Tibial nerve (tissue), 4 donors: ENCODE results near the gene ZBTB7C. TPM values are rescaled to one million over a fixed set of nuclear protein-coding genes. Genes with fewer than 3 reads are reported as not detected.

Source experiments
- DNase-seq, 2 donors: peaks; one replicate each; pipeline ENCODE4 v3.0.0-alpha.2; 2019; ENCODE audit warnings: low spot score in 2 of 2
- H3K27ac ChIP-seq, 4 donors: fragments of 200-600 bp; sonication (generic) in 3 of 4; one replicate each; pipeline ENCODE4 v1.5.1; 2017 to 2019; ENCODE audit warnings: mild to moderate bottlenecking in 1 of 4
- H3K27me3 ChIP-seq, 2 donors: fragments of 200-600 bp; sonication (generic) in 1 of 2; one replicate each; pipeline versions ENCODE4 v1.5.1 to v1.6.0; 2017 to 2019
- H3K36me3 ChIP-seq, 3 donors: fragments of 200-600 bp; sonication (generic); one replicate each; pipeline ENCODE4 v1.5.1; 2018 to 2019
- H3K4me1 ChIP-seq, 4 donors: fragments of 200-600 bp; sonication (generic) in 3 of 4; one replicate each; pipeline ENCODE4 v1.5.1; 2017 to 2019
- H3K4me3 ChIP-seq, 4 donors: fragments of 200-600 bp; sonication (generic) in 3 of 4; one replicate each; pipeline ENCODE4 v1.5.1; 2017 to 2019; ENCODE audit warnings: mild to moderate bottlenecking in 1 of 4, moderate library complexity in 1 of 4
- H3K9me3 ChIP-seq, 4 donors: fragments of 200-600 bp; sonication (generic) in 3 of 4; one replicate each; pipeline ENCODE4 v1.5.1; 2017 to 2019
- CTCF ChIP-seq, 5 experiments: fragments of 200-600 bp in 3 of 5; fragments of 450-650 bp in 2 of 5; sonication (generic) in 3 of 5; IDR thresholded peaks; one replicate each; pipeline ENCODE4 v1.5.1; 2016 to 2019; ENCODE audit warnings: antibody characterized with exemption in 5 of 5, mild to moderate bottlenecking in 3 of 5, moderate library complexity in 2 of 5
- EP300 ChIP-seq, 2 donors: sonication (generic); formaldehyde crosslinking; IDR thresholded peaks; one replicate each; pipeline ENCODE4 v1.6.1; 2017; ENCODE audit warnings: antibody characterized with exemption in 2 of 2, mild to moderate bottlenecking in 1 of 2
- POLR2A ChIP-seq, 2 donors: fragments of 450-650 bp; IDR thresholded peaks; one replicate each; pipeline ENCODE4 v1.6.1; 2017; ENCODE audit warnings: antibody characterized with exemption in 2 of 2, mild to moderate bottlenecking in 2 of 2, moderate library complexity in 2 of 2
- WGBS, 2 donors: methylation state at CpG; one replicate each; pipeline ENCODE4 v1.1.5; 2018; 5-methylcytosine and 5-hydroxymethylcytosine counted together
- total RNA-seq, 4 donors: library from RNA; depleted of rRNA; stranded (reverse); fragments of >200 nt; gene quantifications; one replicate each; pipeline ENCODE4 v1.1.0, GENCODE V29; 2016

The ZBTB7C gene
- total RNA-seq, 4 donors from 2014 or later = 24.6 to 95.0 (median 75.3) TPM

- 83 to 87% methylated on average over 5 to 8 of the region's 8 CpGs for WGBS, 2 donors
- Histone ChIP-seq H3K36me3 (no peaks in the 10 kb centered on the region), H3K4me1 (peaks cover 0 to 80% (median 12%) of the 10 kb centered on the region in 4 donors), H3K27me3 (no peaks in the 10 kb centered on the region), H3K27ac (peak overlapping the region in 3 of 4 donors; percentile 2 to 55 (median 32)), H3K9me3 (no peaks in the 10 kb centered on the region), H3K4me3 (no peak overlapping the region)
- no peak for DNase-seq
- no peak for TF ChIP-seq CTCF (IDR thresholded peaks at IDR 0.05)
- no peak for TF ChIP-seq POLR2A (IDR thresholded peaks at IDR 0.05)
- no peak for TF ChIP-seq EP300 (IDR thresholded peaks at IDR 0.05)
Measured at GRCh38 chr18:48166336-48166875, 242.8 kb downstream of the ZBTB7C start.

DNA sequence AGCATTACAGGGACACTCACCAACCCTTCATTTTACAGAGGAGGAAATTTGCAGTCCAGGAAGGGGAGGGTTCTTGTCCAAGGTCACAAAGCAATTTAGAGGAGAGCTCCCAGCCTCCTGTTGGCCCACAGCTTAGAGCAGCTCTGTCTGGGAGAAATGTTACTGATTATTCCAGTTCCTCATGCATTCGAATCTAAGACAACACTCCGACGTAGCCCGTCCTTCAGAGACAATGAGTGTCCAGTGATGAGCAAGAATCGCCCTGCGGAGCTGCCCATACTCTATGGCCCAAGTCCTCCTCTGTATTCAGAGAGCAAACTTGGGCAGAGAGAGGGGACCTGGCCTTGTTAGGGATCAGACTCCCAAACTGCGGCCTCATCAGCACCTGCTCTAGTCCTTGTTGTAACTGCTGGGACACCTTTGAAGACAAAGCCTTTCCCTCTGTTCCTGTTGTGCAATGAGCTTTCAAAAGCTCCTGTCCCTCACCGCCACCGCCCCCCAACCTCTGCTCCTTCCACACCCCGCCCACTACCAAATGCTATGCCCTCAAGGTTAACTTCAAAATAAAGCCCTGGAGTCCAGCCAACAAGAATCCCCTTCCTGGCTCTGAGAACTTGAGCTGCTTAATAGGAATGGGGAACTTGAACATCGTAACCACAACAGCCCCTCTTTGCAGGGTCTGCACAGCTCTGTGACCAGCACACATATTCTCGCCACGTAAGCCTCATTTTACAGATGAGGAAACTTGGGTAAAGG is 243.9 kb downstream of the ZBTB7C start:
- Histone ChIP-seq H3K4me1 (peaks cover 0 to 85% (median 18%) of the 10 kb centered on the region in 4 donors), H3K9me3 (no peaks in the 10 kb centered on the region), H3K27me3 (no peaks in the 10 kb centered on the region), H3K4me3 (no peak overlapping the region), H3K27ac (peak overlapping the region in 1 of 4 donors; percentile 24), H3K36me3 (no peaks in the 10 kb centered on the region)
- TF ChIP-seq EP300 (IDR thresholded peaks at IDR 0.05) = no peak
- no peak for TF ChIP-seq CTCF (IDR thresholded peaks at IDR 0.05)
- no peak for TF ChIP-seq POLR2A (IDR thresholded peaks at IDR 0.05)
- 74 to 75% methylated on average over 13 of the region's 13 CpGs for WGBS, 2 donors
- no peak for DNase-seq

GRCh38 chr18:48164701-48165100 is 244.5 kb downstream of the ZBTB7C start:
- Histone ChIP-seq H3K27ac (no peak overlapping the region), H3K4me3 (no peak overlapping the region), H3K4me1 (peaks cover 0 to 85% (median 18%) of the 10 kb centered on the region in 4 donors), H3K9me3 (no peaks in the 10 kb centered on the region), H3K27me3 (no peaks in the 10 kb centered on the region), H3K36me3 (no peaks in the 10 kb centered on the region)
- TF ChIP-seq CTCF (IDR thresholded peaks at IDR 0.05) = no peak
- no peak for TF ChIP-seq EP300 (IDR thresholded peaks at IDR 0.05)
- TF ChIP-seq POLR2A (IDR thresholded peaks at IDR 0.05) = no peak
- DNase-seq = no peak
- 60 to 73% methylated on average over 1 of the region's 1 CpG for WGBS, 2 donors

GRCh38 chr18:48164116-48164515 is 245.1 kb downstream of the ZBTB7C start:
- no peak for DNase-seq
- no peaks in the 10 kb centered on the region for H3K27me3 ChIP-seq
- WGBS, 2 donors = 66 to 67% methylated on average over 4 of the region's 4 CpGs

More at GRCh38 chr18:48164116-48164515, 245.1 kb downstream of the ZBTB7C start:
- H3K9me3 ChIP-seq = no peaks in the 10 kb centered on the region
- no peak overlapping the region for H3K27ac ChIP-seq
- TF ChIP-seq EP300 (IDR thresholded peaks at IDR 0.05) (no peak), CTCF (IDR thresholded peaks at IDR 0.05) (no peak), POLR2A (IDR thresholded peaks at IDR 0.05) (no peak)
- H3K4me3 ChIP-seq = no peak overlapping the region
- H3K4me1 ChIP-seq = peaks cover 0 to 84% (median 18%) of the 10 kb centered on the region in 4 donors
- no peaks in the 10 kb centered on the region for H3K36me3 ChIP-seq
